ENCODE results near the gene ZNF474.

Gene ZNF474

GRCh38 chr5:122119205-122119604, 10.1 kb upstream of the ZNF474 start:
- no peak for DNase-seq

- DNase-seq = no peak
Observed at GRCh38 chr5:122120493-122120892, 8.9 kb upstream of the ZNF474 start.

GRCh38 chr5:122120957-122121356, 8.4 kb upstream of the ZNF474 start:
- no peak for DNase-seq

- DNase-seq = no peak
Observed at GRCh38 chr5:122121479-122122465, 7.6 kb upstream of the ZNF474 start.

GRCh38 chr5:122124766-122125165, 4.6 kb upstream of the ZNF474 start:
- DNase-seq = no peak

GRCh38 chr5:122126177-122126755, 3.1 kb upstream of the ZNF474 start:
- no peak for DNase-seq

- no peak for DNase-seq
Observed at GRCh38 chr5:122126756-122127321, 2.5 kb upstream of the ZNF474 start.

GRCh38 chr5:122130152-122130551, 806 bp downstream of the ZNF474 start:
- no peak for DNase-seq

GRCh38 chr5:122137702-122138101, 8.4 kb downstream of the ZNF474 start:
- DNase-seq = no peak

- no peak for DNase-seq
Observed at GRCh38 chr5:122138356-122138755, 9.0 kb downstream of the ZNF474 start.

GRCh38 chr5:122140900-122141299, 11.6 kb downstream of the ZNF474 start:
- DNase-seq = no peak

- no peak for DNase-seq
Observed at GRCh38 chr5:122141751-122142150, 12.4 kb downstream of the ZNF474 start.

- no peak for DNase-seq
Observed at GRCh38 chr5:122142480-122143164, 13.3 kb downstream of the ZNF474 start.

GRCh38 chr5:122144236-122144635, 14.9 kb downstream of the ZNF474 start:
- DNase-seq = no peak

- DNase-seq = no peak
Observed at GRCh38 chr5:122145906-122146305, 16.6 kb downstream of the ZNF474 start.

- no peak for DNase-seq
Observed at GRCh38 chr5:122149321-122150090, 20.2 kb downstream of the ZNF474 start.

- no peak for DNase-seq
Observed at GRCh38 chr5:122150215-122150614, 20.9 kb downstream of the ZNF474 start.

- no peak for DNase-seq
Observed at GRCh38 chr5:122151640-122152039, 22.3 kb downstream of the ZNF474 start.

GRCh38 chr5:122152266-122152900, 23.0 kb downstream of the ZNF474 start:
- no peak for DNase-seq

- no peak for DNase-seq
Observed at GRCh38 chr5:122153230-122153629, 23.9 kb downstream of the ZNF474 start.

- DNase-seq = no peak
Observed at GRCh38 chr5:122153774-122154173, 24.4 kb downstream of the ZNF474 start.

GRCh38 chr5:122154491-122154890, 25.1 kb downstream of the ZNF474 start:
- no peak for DNase-seq
